Measurements from ENCODE around the gene LARP6. TPM values are rescaled to one million over a fixed set of nuclear protein-coding genes. Genes with fewer than 3 reads are reported as not detected.

Gene LARP6
- total RNA-seq, 4 donors from 2014 or later = 10.0 to 20.6 (median 13.9) TPM

GRCh38 chr15:70852501-70853317 is 1.2 kb downstream of the LARP6 start:
- DNase-seq = no peak
- Histone ChIP-seq H3K36me3 (no peaks in the 10 kb centered on the region), H3K9me3 (no peaks in the 10 kb centered on the region), H3K4me3 (peak overlapping the region; percentile 55 to 75 (median 61)), H3K4me1 (peaks cover 0 to 15% of the 10 kb centered on the region in 2 donors), H3K27me3 (no peaks in the 10 kb centered on the region), H3K27ac (peak overlapping the region; percentile 68 to 84 (median 77))
- ATAC-seq = no peak
- in situ Hi-C loops (cut with MboI; ENCODE audit: low sequenced_read_pairs in 4 of 4) = no loop called here
- TF ChIP-seq CTCF (IDR thresholded peaks at IDR 0.05 in 4 of 5, conservative IDR thresholded peaks at IDR 0.05 in 1 of 5) = no peak
- no peak for TF ChIP-seq POLR2A (IDR thresholded peaks at IDR 0.05)
- intact Hi-C loops (cut with DNase I; ENCODE audit: low total_unique reads) = no loop called here

DNA sequence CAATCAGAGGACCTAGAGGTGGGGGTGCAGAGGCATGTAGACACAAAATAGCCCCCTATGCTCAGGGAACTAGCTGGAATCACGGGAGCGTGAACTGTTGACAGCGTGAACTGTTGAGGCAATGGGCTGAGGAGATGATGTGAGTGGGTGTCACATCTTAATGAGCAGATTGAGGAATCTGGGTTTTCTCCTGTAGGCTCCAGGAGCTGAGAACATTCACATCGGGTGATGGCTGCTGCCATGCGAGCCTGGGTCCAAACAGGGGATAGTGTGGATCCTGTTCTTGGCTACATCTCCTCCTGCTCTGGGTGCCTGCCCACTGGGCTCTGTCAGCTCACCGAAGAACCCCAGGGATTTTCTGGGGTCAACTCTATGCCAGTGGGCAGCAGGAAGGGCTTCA is 2.1 kb downstream of the LARP6 start:
- H3K9me3 ChIP-seq = no peaks in the 10 kb centered on the region
- no peaks in the 10 kb centered on the region for H3K27me3 ChIP-seq
- in situ Hi-C loops (cut with MboI; ENCODE audit: low sequenced_read_pairs in 4 of 4) (no loop called here), intact Hi-C loops (cut with DNase I; ENCODE audit: low total_unique reads) (no loop called here)
- peaks cover 0 to 15% of the 10 kb centered on the region in 2 donors for H3K4me1 ChIP-seq
- H3K27ac ChIP-seq = peak overlapping the region; percentile 68 to 84 (median 77)
- no peak for ATAC-seq
- DNase-seq = no peak
- peak overlapping the region in 1 of 4 donors; percentile 61 for H3K4me3 ChIP-seq
- TF ChIP-seq CTCF (IDR thresholded peaks at IDR 0.05 in 4 of 5, conservative IDR thresholded peaks at IDR 0.05 in 1 of 5) (no peak), POLR2A (IDR thresholded peaks at IDR 0.05) (no peak)
- H3K36me3 ChIP-seq = no peaks in the 10 kb centered on the region

- ATAC-seq = no peak
- intact Hi-C loops (cut with DNase I; ENCODE audit: low total_unique reads) = no loop called here
These were observed 8.2 kb downstream of the LARP6 start for GRCh38 chr15:70845602-70846360.

GRCh38 chr15:70837476-70837875 is 16.5 kb downstream of the LARP6 start:
- in situ Hi-C loops (cut with MboI; ENCODE audit: low sequenced_read_pairs in 4 of 4) = no loop called here

More at GRCh38 chr15:70845602-70846360, 8.2 kb downstream of the LARP6 start:
- TF ChIP-seq CTCF (IDR thresholded peaks at IDR 0.05 in 4 of 5, conservative IDR thresholded peaks at IDR 0.05 in 1 of 5) = no peak
- TF ChIP-seq POLR2A (IDR thresholded peaks at IDR 0.05) = no peak
- in situ Hi-C loops (cut with MboI; ENCODE audit: low sequenced_read_pairs in 4 of 4) = no loop called here
- H3K4me1 ChIP-seq = no peaks in the 10 kb centered on the region
- no peaks in the 10 kb centered on the region for H3K27me3 ChIP-seq
- DNase-seq = no peak
- H3K27ac ChIP-seq = no peak overlapping the region
- H3K36me3 ChIP-seq = no peaks in the 10 kb centered on the region
- H3K4me3 ChIP-seq = no peak overlapping the region
- H3K9me3 ChIP-seq = no peaks in the 10 kb centered on the region

More at GRCh38 chr15:70837476-70837875, 16.5 kb downstream of the LARP6 start:
- peak in 1 of 2 donors; percentile 34 for ATAC-seq
- no peak for TF ChIP-seq POLR2A (IDR thresholded peaks at IDR 0.05)
- TF ChIP-seq CTCF (IDR thresholded peaks at IDR 0.05 in 4 of 5, conservative IDR thresholded peaks at IDR 0.05 in 1 of 5) = no peak
- peak in 1 of 2 donors; percentile 53 for DNase-seq
- intact Hi-C loops (cut with DNase I; ENCODE audit: low total_unique reads) = no loop called here
- Histone ChIP-seq H3K4me1 (peaks cover 17 to 22% of the 10 kb centered on the region in 2 donors), H3K27ac (peak overlapping the region in 3 of 4 donors; percentile 8 to 78 (median 60)), H3K27me3 (no peaks in the 10 kb centered on the region), H3K9me3 (no peaks in the 10 kb centered on the region), H3K4me3 (no peak overlapping the region), H3K36me3 (peaks cover 0 to 3% of the 10 kb centered on the region in 2 donors)

Measured in gastrocnemius medialis (tissue), 4 donors.